Bronchial epithelial cell (primary cell): ENCODE data around the gene AP3S2. TPM values are rescaled to one million over a fixed set of nuclear protein-coding genes. Genes with fewer than 3 reads are reported as not detected.
A peak's percentile ranks its signal among the peaks of the same experiment; 100 is the strongest.

Experiments used
- DNase-seq: peaks from one replicate; pipeline ENCODE4 v3.0.0-alpha.2; 2010; ENCODE audit warnings: low read depth
- FAIRE-seq: peaks from 2 replicates; lab custom pipeline; 2011; peaks lifted over from hg19 to GRCh38; lab: Jason Lieb, UNC
- H3K27me3 ChIP-seq: 2 replicates; pipeline ENCODE4 v1.5.1; 2011; ENCODE audit warnings: low read length; ENCODE audit not compliant: control insufficient read depth, insufficient read depth
- H3K36me3 ChIP-seq: 2 replicates; pipeline ENCODE4 v1.5.1; 2011; ENCODE audit warnings: low read length; ENCODE audit not compliant: control insufficient read depth, insufficient read depth
- H3K4me3 ChIP-seq: 2 replicates; pipeline ENCODE4 v1.5.1; 2011; ENCODE audit warnings: mild to moderate bottlenecking, low read depth, low read length, control low read depth
- CTCF ChIP-seq: IDR thresholded peaks from 2 replicates; pipeline ENCODE4 v1.5.1; 2011; ENCODE audit warnings: mild to moderate bottlenecking, moderate library complexity, low read length, control low read depth, inconsistent platforms; ENCODE audit not compliant: insufficient read depth, severe bottlenecking
- total RNA-seq: library from RNA; depleted of rRNA; stranded (reverse); fragments of >200 nt; gene quantifications from 2 replicates; pipeline ENCODE4 v1.2.1, GENCODE V29; 2014

Gene AP3S2
- total RNA-seq, 1 donor from 2014 or later, result 51.3 TPM

- no peak for FAIRE-seq
- no peak for TF ChIP-seq CTCF
- H3K4me3 ChIP-seq, result no peak overlapping the region
- DNase-seq, result no peak
- H3K36me3 ChIP-seq, result peaks cover 1% of the 10 kb centered on the region
- H3K27me3 ChIP-seq, result no peaks in the 10 kb centered on the region
Measured at GRCh38 chr15:89878323-89878722, 15.5 kb downstream of the AP3S2 start.

DNA sequence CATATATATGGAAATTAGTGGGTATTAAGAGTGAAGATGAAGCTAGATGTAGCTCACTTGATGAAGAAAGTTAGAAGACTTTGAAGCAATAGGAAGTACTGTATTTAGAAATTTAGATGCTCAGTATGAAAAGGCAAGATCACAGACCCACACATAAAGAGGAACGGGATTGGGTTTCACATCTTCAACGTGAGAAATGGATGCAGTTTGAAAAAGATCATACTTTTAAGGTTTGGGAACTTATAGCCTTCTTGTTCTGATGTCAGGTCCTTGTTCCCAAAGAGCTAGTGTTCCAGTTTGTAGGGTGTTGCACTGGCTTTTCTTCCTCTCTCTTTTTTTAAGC, 16.7 kb downstream of the AP3S2 start:
- H3K4me3 ChIP-seq, result no peak overlapping the region
- FAIRE-seq (no peak), DNase-seq (no peak)
- H3K27me3 ChIP-seq, result no peaks in the 10 kb centered on the region
- peaks cover 4% of the 10 kb centered on the region for H3K36me3 ChIP-seq
- no peak for TF ChIP-seq CTCF

DNA sequence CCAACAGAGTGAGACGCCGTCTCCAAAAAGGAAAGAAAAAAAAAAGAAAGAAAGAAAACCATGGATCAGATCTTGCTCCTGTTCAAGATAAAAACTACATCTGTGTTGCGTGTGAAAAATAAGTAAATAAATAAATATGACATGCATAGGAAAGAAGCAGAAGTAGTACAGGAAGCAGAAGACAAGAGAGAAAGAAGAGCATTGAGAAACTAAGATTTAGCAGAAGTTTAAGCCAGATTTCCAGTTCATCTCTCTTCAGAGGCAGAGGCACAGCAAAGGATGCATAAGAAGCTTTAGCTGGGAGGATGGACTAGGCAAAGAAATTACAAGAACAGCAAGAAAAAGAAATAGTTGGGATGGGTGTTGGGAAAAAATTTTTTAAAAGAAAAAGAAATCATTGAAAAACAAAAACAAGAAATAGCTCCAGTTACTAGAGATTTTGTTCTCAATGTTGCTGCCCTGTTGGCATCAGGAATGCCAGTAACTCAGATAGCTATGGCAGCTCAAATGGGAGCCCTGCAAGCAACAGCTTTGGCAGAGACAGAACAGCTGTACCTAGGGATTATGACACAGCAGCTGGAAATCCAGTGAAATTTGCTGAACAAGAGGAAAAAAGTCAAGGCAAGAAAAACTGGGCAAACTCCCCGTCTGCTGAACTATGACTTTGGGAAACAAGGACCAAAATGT, 17.3 kb downstream of the AP3S2 start:
- DNase-seq (no peak), FAIRE-seq (no peak)
- no peak overlapping the region for H3K4me3 ChIP-seq
- H3K36me3 ChIP-seq, result peaks cover 4% of the 10 kb centered on the region
- no peak for TF ChIP-seq CTCF
- H3K27me3 ChIP-seq, result no peaks in the 10 kb centered on the region

- H3K4me3 ChIP-seq, result no peak overlapping the region
- DNase-seq, result no peak
- TF ChIP-seq CTCF, result no peak
- FAIRE-seq, result no peak
- H3K27me3 ChIP-seq, result no peaks in the 10 kb centered on the region
- H3K36me3 ChIP-seq, result peaks cover 4% of the 10 kb centered on the region
Measured at GRCh38 chr15:89875741-89876140, 18.1 kb downstream of the AP3S2 start.

DNA sequence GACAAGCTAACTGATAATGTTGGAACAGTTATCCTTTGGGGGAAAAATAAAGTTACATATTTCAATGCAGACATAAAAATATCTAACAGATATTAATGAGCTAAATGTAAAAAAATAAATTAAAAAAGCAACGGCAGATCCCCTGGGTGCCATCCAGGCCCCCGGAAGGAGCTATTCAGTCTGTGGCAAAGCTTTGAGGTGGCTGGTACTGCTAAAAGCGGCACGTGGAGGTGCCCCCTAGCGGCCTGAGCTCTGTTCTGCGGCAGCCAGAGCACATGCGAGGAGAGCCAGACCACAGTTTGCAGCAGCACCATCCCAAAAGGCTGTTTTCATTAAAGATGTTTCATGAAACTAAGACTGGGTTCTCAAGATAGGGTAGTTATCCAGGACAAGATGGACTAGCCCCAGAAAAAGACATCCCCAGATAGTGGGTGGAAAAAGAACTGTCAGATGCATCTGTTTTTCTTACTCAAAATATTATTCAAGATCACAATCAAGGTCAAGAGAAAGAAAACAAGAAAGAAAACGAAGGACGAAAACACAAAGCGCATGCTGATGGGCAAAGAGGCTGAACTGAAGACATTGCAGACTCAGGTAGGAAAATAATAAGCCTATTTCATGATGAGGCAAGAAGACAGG, 18.7 kb downstream of the AP3S2 start:
- peaks cover 4% of the 10 kb centered on the region for H3K36me3 ChIP-seq
- DNase-seq (peak; percentile 52), FAIRE-seq (no peak)
- no peaks in the 10 kb centered on the region for H3K27me3 ChIP-seq
- no peak overlapping the region for H3K4me3 ChIP-seq
- TF ChIP-seq CTCF, result peak; percentile 93

- Histone ChIP-seq H3K27me3 (no peaks in the 10 kb centered on the region), H3K36me3 (peaks cover 4% of the 10 kb centered on the region), H3K4me3 (no peak overlapping the region)
- TF ChIP-seq CTCF, result no peak
- no peak for DNase-seq
- FAIRE-seq, result no peak
Measured at GRCh38 chr15:89870688-89871288, 23.0 kb downstream of the AP3S2 start.
